Endothelial cell of umbilical vein (primary cell): ENCODE results near the gene OR13C4. TPM values are rescaled to one million over a fixed set of nuclear protein-coding genes. Genes with fewer than 3 reads are reported as not detected.

ENCODE experiments used
- BruUV-seq: library from RNA; stranded (reverse); fragments of 400-500 nt; replicated peaks from 2 replicates; lab custom pipeline; 2021; lab: Mats Ljungman, UMichigan
- CTCF ChIA-PET: fragments of 300-600, 350-600 bp; sonication (Branson Sonifier 250); formaldehyde crosslinking; loops from one replicate; lab custom pipeline; 2021; ENCODE audit warnings: antibody characterized with exemption, inconsistent platforms; lab: Charles Lee
- POLR2A ChIA-PET: fragments of 300-600, 350-600 bp; sonication (Branson Sonifier 250); formaldehyde crosslinking; loops from one replicate; lab custom pipeline; 2021; ENCODE audit warnings: antibody characterized with exemption, inconsistent platforms; lab: Charles Lee
- DNase-seq: peaks from one replicate; pipeline ENCODE4 v3.0.0-alpha.2; 2011; ENCODE audit warnings: low read depth, low spot score
- FAIRE-seq: peaks from 2 replicates; lab custom pipeline; 2011; peaks lifted over from hg19 to GRCh38; lab: Jason Lieb, UNC
- H2AFZ ChIP-seq: 2 replicates; pipeline ENCODE4 v1.6.0; 2012; ENCODE audit warnings: low read depth, low read length, control low read depth, inconsistent platforms
- H3K27ac ChIP-seq: 2 replicates; pipeline ENCODE4 v1.5.1; 2011; ENCODE audit warnings: low read depth, mild to moderate bottlenecking, control low read depth, low read length, moderate library complexity; ENCODE audit not compliant: insufficient read depth
- H3K27me3 ChIP-seq, 2 experiments: 2 replicates each; pipeline versions ENCODE4 v1.6.0 to v1.6.1; 2011; ENCODE audit warnings: low read length in 2 of 2, mixed read lengths in 1 of 2; ENCODE audit not compliant: control insufficient read depth in 2 of 2, insufficient read depth in 2 of 2
- H3K36me3 ChIP-seq, 2 experiments: 2 replicates in 1 of 2; 3 replicates in 1 of 2; pipeline ENCODE4 v1.5.1; 2011; ENCODE audit warnings: low read length in 2 of 2, mild to moderate bottlenecking in 1 of 2, moderate library complexity in 1 of 2; ENCODE audit not compliant: control insufficient read depth in 2 of 2, insufficient read depth in 2 of 2; ENCODE audit errors: extremely low read depth in 1 of 2
- H3K4me1 ChIP-seq: 3 replicates; pipeline ENCODE4 v1.5.1; 2011; ENCODE audit warnings: mild to moderate bottlenecking, low read length; ENCODE audit not compliant: control insufficient read depth, insufficient read depth; ENCODE audit errors: extremely low read depth
- H3K4me2 ChIP-seq: 2 replicates; pipeline ENCODE4 v1.6.1; 2011; ENCODE audit warnings: low read length, control low read depth, mixed read lengths; ENCODE audit not compliant: insufficient read depth
- H3K4me3 ChIP-seq, 3 experiments: fragments of 200-600 bp in 1 of 3; sonication (generic), shearing (Covaris generic) in 1 of 3; replicated peaks in 1 of 3; 2 replicates each; pipeline ENCODE4 v1.5.1; 2011 to 2016; ENCODE audit warnings: control low read depth in 3 of 3, low read length in 3 of 3, mild to moderate bottlenecking in 2 of 3, inconsistent platforms in 1 of 3, low read depth in 1 of 3, moderate library complexity in 1 of 3; ENCODE audit not compliant: insufficient read depth in 1 of 3
- H3K79me2 ChIP-seq: 2 replicates; pipeline ENCODE4 v1.6.0; 2012; ENCODE audit warnings: low read length, inconsistent platforms; ENCODE audit not compliant: control insufficient read depth, insufficient read depth
- H3K9ac ChIP-seq: replicated peaks from 2 replicates; pipeline ENCODE3; 2011; ENCODE audit warnings: low read length, control low read depth; ENCODE audit not compliant: insufficient read depth; ENCODE audit errors: extremely low read depth
- H3K9me1 ChIP-seq: replicated peaks from 3 replicates; pipeline ENCODE4 v1.6.0; 2011; ENCODE audit warnings: mild to moderate bottlenecking, low read length; ENCODE audit not compliant: control insufficient read depth, insufficient read depth; ENCODE audit errors: extremely low read depth
- H3K9me3 ChIP-seq: replicated peaks from 2 replicates; pipeline ENCODE4 v1.5.1; 2012; ENCODE audit warnings: low read length, inconsistent platforms; ENCODE audit not compliant: control insufficient read depth, insufficient read depth
- H4K20me1 ChIP-seq: replicated peaks from 2 replicates; pipeline ENCODE3; 2011; ENCODE audit warnings: mild to moderate bottlenecking, low read length; ENCODE audit not compliant: control insufficient read depth, insufficient read depth; ENCODE audit errors: extremely low read depth
- GATA2 ChIP-seq: IDR thresholded peaks from 2 replicates; pipeline ENCODE4 v1.7.0; 2011; ENCODE audit warnings: low read depth, mild to moderate bottlenecking, moderate library complexity, mixed read lengths, low read length; ENCODE audit not compliant: insufficient read length, insufficient read depth
- JUN ChIP-seq: IDR thresholded peaks from 2 replicates; pipeline ENCODE4 v1.6.1; 2011; ENCODE audit warnings: borderline replicate concordance, low read depth; ENCODE audit not compliant: insufficient read length, insufficient read depth
- POLR2A ChIP-seq: IDR thresholded peaks from 2 replicates; pipeline ENCODE4 v1.6.1; 2012; ENCODE audit warnings: low read depth, mild to moderate bottlenecking, control low read depth, low read length
- POLR2AphosphoS5 ChIP-seq: IDR thresholded peaks from 2 replicates; pipeline ENCODE4 v1.6.1; 2012; ENCODE audit warnings: low read depth, mild to moderate bottlenecking, control low read depth, low read length, moderate library complexity; ENCODE audit not compliant: insufficient read depth
- dilution Hi-C: fragments of 300-500 bp; cut with MboI; formaldehyde crosslinking; loops from one replicate; pipeline ENCODE4 v1.15.0; 2019; ENCODE audit warnings: low sequenced_read_pairs; ENCODE audit not compliant: extremely low pct_ligation_motif_present
- intact Hi-C: fragments of 100-400 bp; cut with micrococcal nuclease; formaldehyde crosslinking; loops from one replicate; pipeline ENCODE4 v1.10.0; 2022
- polyA plus RNA-seq, 4 experiments: library from polyadenylated mRNA; depleted of rRNA in 3 of 4; stranded (reverse) in 3 of 4; unstranded in 1 of 4; fragments of >200 nt; gene quantifications; 2 replicates each; pipeline versions ENCODE4 v1.2.1 to v1.2.3, GENCODE V29; 2011 to 2012; ENCODE audit warnings: missing spikeins in 1 of 4
- total RNA-seq: library from RNA; stranded (reverse); gene quantifications from 2 replicates; pipeline ENCODE4 v1.2.3, GENCODE V29; 2021
- TF ChIP-seq, protein P1 (sequence below), 2 donors: IDR thresholded peaks; 1 replicate in 1 of 2; 2 replicates in 1 of 2; pipeline ENCODE4 v1.5.1; 2011; ENCODE audit warnings: low read length in 2 of 2, mild to moderate bottlenecking in 2 of 2, moderate library complexity in 2 of 2, control low read depth in 1 of 2, inconsistent platforms in 1 of 2, low read depth in 1 of 2; ENCODE audit not compliant: insufficient read depth in 1 of 2; ENCODE audit errors: extremely low read depth in 1 of 2

The OR13C4 gene
- total and polyA plus RNA-seq, 2 donors (not counting 3 experiments of a cell fraction or from before 2014, with no cell fraction given), result not detected

- H3K27ac ChIP-seq, result no peak overlapping the region
- no peak for TF ChIP-seq GATA2
- no peak for TF ChIP-seq POLR2AphosphoS5
- TF ChIP-seq, protein P1, sequence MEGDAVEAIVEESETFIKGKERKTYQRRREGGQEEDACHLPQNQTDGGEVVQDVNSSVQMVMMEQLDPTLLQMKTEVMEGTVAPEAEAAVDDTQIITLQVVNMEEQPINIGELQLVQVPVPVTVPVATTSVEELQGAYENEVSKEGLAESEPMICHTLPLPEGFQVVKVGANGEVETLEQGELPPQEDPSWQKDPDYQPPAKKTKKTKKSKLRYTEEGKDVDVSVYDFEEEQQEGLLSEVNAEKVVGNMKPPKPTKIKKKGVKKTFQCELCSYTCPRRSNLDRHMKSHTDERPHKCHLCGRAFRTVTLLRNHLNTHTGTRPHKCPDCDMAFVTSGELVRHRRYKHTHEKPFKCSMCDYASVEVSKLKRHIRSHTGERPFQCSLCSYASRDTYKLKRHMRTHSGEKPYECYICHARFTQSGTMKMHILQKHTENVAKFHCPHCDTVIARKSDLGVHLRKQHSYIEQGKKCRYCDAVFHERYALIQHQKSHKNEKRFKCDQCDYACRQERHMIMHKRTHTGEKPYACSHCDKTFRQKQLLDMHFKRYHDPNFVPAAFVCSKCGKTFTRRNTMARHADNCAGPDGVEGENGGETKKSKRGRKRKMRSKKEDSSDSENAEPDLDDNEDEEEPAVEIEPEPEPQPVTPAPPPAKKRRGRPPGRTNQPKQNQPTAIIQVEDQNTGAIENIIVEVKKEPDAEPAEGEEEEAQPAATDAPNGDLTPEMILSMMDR (IDR thresholded peaks at IDR 0.05; ENCODE audit: extremely low read depth in 1 of 2, insufficient read depth in 1 of 2, low read depth in 1 of 2, low read length in 2 of 2), result no peak
- ChIA-PET POLR2A (no interaction called here), CTCF (no interaction called here)
- DNase-seq, result no peak
- intact Hi-C loops, result no loop called here
- H3K9me3 ChIP-seq, result no peaks in the 10 kb centered on the region
- no peaks in the 10 kb centered on the region for H4K20me1 ChIP-seq
- BruUV-seq, result no TSS peak
- no peak overlapping the region for H2AFZ ChIP-seq
- H3K36me3 ChIP-seq, result no peaks in the 10 kb centered on the region
- H3K4me2 ChIP-seq, result no peak overlapping the region
- no peak overlapping the region for H3K9ac ChIP-seq
- H3K9me1 ChIP-seq, result no peaks in the 10 kb centered on the region
- dilution Hi-C loops, result no loop called here
- H3K27me3 ChIP-seq, result no peaks in the 10 kb centered on the region
- H3K4me3 ChIP-seq, result no peak overlapping the region
- no peak for FAIRE-seq
- no peaks in the 10 kb centered on the region for H3K79me2 ChIP-seq
- no peaks in the 10 kb centered on the region for H3K4me1 ChIP-seq
Observed at GRCh38 chr9:104503440-104503839, 23.6 kb downstream of the OR13C4 start.

GRCh38 chr9:104494808-104495207 lies 32.2 kb downstream of the OR13C4 start:
- Histone ChIP-seq H3K4me2 (no peak overlapping the region), H3K79me2 (no peaks in the 10 kb centered on the region), H3K27ac (no peak overlapping the region), H4K20me1 (no peaks in the 10 kb centered on the region), H3K9ac (no peak overlapping the region), H3K9me3 (peaks cover 2% of the 10 kb centered on the region), H3K4me1 (no peaks in the 10 kb centered on the region), H3K9me1 (no peaks in the 10 kb centered on the region), H3K27me3 (no peaks in the 10 kb centered on the region), H2AFZ (no peak overlapping the region), H3K4me3 (no peak overlapping the region), H3K36me3 (no peaks in the 10 kb centered on the region)
- ChIA-PET POLR2A (no interaction called here), CTCF (interaction anchor here (1.2 kb wide), 1 partner anchor 318 kb away, joined by 3 read pairs; no protein-coding TSS in a partner anchor)
- intact Hi-C loops (no loop called here), dilution Hi-C loops (no loop called here)
- no peak for FAIRE-seq
- TF ChIP-seq, protein P1 (IDR thresholded peaks at IDR 0.05; ENCODE audit: extremely low read depth in 1 of 2, insufficient read depth in 1 of 2, low read depth in 1 of 2, low read length in 2 of 2), result no peak
- TF ChIP-seq POLR2AphosphoS5 (no peak), POLR2A (no peak), JUN (no peak), GATA2 (no peak)
- DNase-seq, result no peak
- no TSS peak for BruUV-seq
